Bone marrow (tissue), 2 donors: Measurements from ENCODE around the gene CCDC184.

Source experiments
- DNase-seq, 2 donors: peaks; one replicate each; lab custom pipeline; 2025; lab: John Stamatoyannopoulos, UW

The CCDC184 gene

GRCh38 chr12:48179466-48179865 lies 4.0 kb upstream of the CCDC184 start:
- DNase-seq: no peak

- DNase-seq: no peak
Observed at GRCh38 chr12:48180424-48180823, 3.0 kb upstream of the CCDC184 start.

GRCh38 chr12:48180857-48181495 lies 2.5 kb upstream of the CCDC184 start:
- no peak for DNase-seq

GRCh38 chr12:48182631-48183030 lies 813 bp upstream of the CCDC184 start:
- no peak for DNase-seq

GRCh38 chr12:48183876-48184548 lies 568 bp downstream of the CCDC184 start:
- no peak for DNase-seq

GRCh38 chr12:48184549-48184922 lies 1.1 kb downstream of the CCDC184 start:
- DNase-seq: no peak

GRCh38 chr12:48185181-48185919 lies 1.9 kb downstream of the CCDC184 start:
- no peak for DNase-seq

- DNase-seq: no peak
Observed at GRCh38 chr12:48187916-48188695, 4.7 kb downstream of the CCDC184 start.

GRCh38 chr12:48189331-48190125 lies 6.1 kb downstream of the CCDC184 start:
- DNase-seq: peak in 1 of 2 donors; percentile 21

GRCh38 chr12:48191096-48191495 lies 7.7 kb downstream of the CCDC184 start:
- DNase-seq: no peak

GRCh38 chr12:48192861-48193260 lies 9.4 kb downstream of the CCDC184 start:
- DNase-seq: no peak

- no peak for DNase-seq
Observed at GRCh38 chr12:48193623-48194022, 10.2 kb downstream of the CCDC184 start.

GRCh38 chr12:48194799-48195201 lies 11.4 kb downstream of the CCDC184 start:
- DNase-seq: no peak

GRCh38 chr12:48197549-48197970 lies 14.1 kb downstream of the CCDC184 start:
- no peak for DNase-seq

- peak; percentile 67 to 79 for DNase-seq
Observed at GRCh38 chr12:48197971-48198671, 14.7 kb downstream of the CCDC184 start.

GRCh38 chr12:48198672-48198971 lies 15.2 kb downstream of the CCDC184 start:
- DNase-seq: no peak

GRCh38 chr12:48198985-48199384 lies 15.5 kb downstream of the CCDC184 start:
- DNase-seq: no peak

GRCh38 chr12:48199774-48200221 lies 16.4 kb downstream of the CCDC184 start:
- DNase-seq: no peak

GRCh38 chr12:48201091-48201490 lies 17.6 kb downstream of the CCDC184 start:
- DNase-seq: no peak

- no peak for DNase-seq
Observed at GRCh38 chr12:48201516-48201915, 18.1 kb downstream of the CCDC184 start.

GRCh38 chr12:48202766-48203165 lies 19.3 kb downstream of the CCDC184 start:
- DNase-seq: no peak
